ENCODE data around the gene WSCD2.

The WSCD2 gene

DNA sequence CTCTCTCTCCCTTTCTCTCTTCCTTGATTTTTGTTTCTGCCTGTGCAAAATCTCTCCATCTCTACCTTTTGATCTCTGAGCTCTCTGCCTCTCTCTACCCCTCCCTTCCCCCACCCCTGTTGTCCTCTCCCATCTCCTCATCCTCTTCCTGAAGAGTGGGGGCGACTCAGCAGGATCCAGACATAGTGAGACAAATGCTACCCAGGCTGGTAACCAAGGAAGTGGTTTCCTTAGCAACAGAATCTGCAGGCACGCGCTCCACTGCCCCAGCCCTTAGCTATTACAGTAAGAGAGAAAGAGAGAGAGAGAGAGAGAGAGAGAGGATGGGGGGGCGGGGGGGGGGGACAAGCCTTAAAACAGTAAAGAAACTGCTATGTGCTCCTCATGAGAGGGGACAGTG is 124.5 kb downstream of the WSCD2 start:
- H3K27me3 ChIP-seq (ENCODE audit: insufficient read depth, poor library complexity, severe bottlenecking): peaks cover 8% of the 10 kb centered on the region
- no peak overlapping the region for H3K4me3 ChIP-seq (ENCODE audit: severe bottlenecking)
- DNase-seq (ENCODE audit: low spot score) (no peak), ATAC-seq (ENCODE audit: low read depth) (no peak)
- H3K4me1 ChIP-seq (ENCODE audit: insufficient read depth, poor library complexity, severe bottlenecking): no peaks in the 10 kb centered on the region
- H3K9me3 ChIP-seq (ENCODE audit: severe bottlenecking): no peaks in the 10 kb centered on the region
- TF ChIP-seq, protein P1, sequence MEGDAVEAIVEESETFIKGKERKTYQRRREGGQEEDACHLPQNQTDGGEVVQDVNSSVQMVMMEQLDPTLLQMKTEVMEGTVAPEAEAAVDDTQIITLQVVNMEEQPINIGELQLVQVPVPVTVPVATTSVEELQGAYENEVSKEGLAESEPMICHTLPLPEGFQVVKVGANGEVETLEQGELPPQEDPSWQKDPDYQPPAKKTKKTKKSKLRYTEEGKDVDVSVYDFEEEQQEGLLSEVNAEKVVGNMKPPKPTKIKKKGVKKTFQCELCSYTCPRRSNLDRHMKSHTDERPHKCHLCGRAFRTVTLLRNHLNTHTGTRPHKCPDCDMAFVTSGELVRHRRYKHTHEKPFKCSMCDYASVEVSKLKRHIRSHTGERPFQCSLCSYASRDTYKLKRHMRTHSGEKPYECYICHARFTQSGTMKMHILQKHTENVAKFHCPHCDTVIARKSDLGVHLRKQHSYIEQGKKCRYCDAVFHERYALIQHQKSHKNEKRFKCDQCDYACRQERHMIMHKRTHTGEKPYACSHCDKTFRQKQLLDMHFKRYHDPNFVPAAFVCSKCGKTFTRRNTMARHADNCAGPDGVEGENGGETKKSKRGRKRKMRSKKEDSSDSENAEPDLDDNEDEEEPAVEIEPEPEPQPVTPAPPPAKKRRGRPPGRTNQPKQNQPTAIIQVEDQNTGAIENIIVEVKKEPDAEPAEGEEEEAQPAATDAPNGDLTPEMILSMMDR (IDR thresholded peaks at IDR 0.05; ENCODE audit: poor library complexity, severe bottlenecking): no peak
- H3K27ac ChIP-seq (ENCODE audit: poor library complexity, severe bottlenecking): no peak overlapping the region
- H3K36me3 ChIP-seq (ENCODE audit: low read depth): no peaks in the 10 kb centered on the region

DNA sequence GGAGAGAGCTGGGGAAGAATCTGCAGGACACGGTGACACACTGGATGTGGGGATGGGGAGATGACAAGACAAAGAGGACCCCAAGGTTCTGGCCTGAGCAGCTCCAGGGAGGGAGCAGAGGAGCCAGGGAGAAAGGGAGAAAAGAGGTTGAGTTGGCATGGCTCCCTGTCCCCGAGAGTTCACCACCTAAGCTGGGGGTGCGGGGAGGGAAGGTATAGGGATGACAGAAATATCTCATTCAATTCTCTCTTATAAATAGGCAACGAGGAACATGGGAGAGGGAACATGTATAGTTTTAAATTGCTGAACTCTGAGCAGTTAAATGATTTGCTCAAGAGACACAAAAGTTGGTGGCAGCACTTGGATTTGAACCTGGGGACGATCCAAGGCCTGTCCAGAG is 124.9 kb downstream of the WSCD2 start:
- no peak for DNase-seq (ENCODE audit: low spot score)
- no peak overlapping the region for H3K4me3 ChIP-seq (ENCODE audit: severe bottlenecking)
- H3K9me3 ChIP-seq (ENCODE audit: severe bottlenecking): no peaks in the 10 kb centered on the region
- ATAC-seq (ENCODE audit: low read depth): no peak
- H3K4me1 ChIP-seq (ENCODE audit: insufficient read depth, poor library complexity, severe bottlenecking): no peaks in the 10 kb centered on the region
- H3K27ac ChIP-seq (ENCODE audit: poor library complexity, severe bottlenecking): no peak overlapping the region
- no peaks in the 10 kb centered on the region for H3K36me3 ChIP-seq (ENCODE audit: low read depth)
- TF ChIP-seq, protein P1 (IDR thresholded peaks at IDR 0.05; ENCODE audit: poor library complexity, severe bottlenecking): no peak
- H3K27me3 ChIP-seq (ENCODE audit: insufficient read depth, poor library complexity, severe bottlenecking): peaks cover 8% of the 10 kb centered on the region

DNA sequence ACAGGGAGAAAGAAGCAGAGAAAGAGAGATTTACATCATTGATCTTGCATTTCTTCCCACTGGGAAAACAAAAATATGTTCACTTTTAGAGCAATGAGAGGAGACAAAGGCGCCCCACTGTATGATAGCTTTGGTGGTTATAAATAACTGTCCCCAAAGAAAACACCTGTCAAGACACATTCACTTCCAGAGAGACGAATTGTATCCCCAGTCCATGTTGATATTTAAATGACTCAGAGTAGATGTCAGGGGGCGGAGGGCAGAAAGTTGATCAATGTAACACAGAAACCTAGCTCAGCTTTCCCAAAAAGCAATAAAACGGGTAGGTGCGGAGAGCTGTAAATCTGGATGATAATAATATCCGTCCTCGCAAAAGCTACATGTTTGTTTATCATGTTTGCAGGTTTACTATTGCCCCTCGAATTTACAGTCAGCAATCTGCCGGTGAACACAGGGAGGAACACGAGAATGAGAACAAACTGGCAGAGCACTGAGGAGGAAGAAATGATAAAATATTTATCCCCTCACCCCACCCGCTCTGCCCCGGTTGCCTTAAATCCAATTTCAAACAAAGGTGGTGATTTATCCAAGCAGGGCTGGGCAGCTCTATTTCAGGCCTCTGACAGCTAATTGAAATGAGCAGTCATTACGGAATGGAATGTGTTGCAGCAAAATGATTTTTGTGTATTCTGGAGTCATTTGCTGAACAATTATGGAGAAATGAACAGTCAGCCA is 125.6 kb downstream of the WSCD2 start:
- Histone ChIP-seq H3K9me3 (ENCODE audit: severe bottlenecking) (no peaks in the 10 kb centered on the region), H3K4me1 (ENCODE audit: insufficient read depth, poor library complexity, severe bottlenecking) (no peaks in the 10 kb centered on the region), H3K27me3 (ENCODE audit: insufficient read depth, poor library complexity, severe bottlenecking) (peaks cover 8% of the 10 kb centered on the region), H3K27ac (ENCODE audit: poor library complexity, severe bottlenecking) (no peak overlapping the region), H3K36me3 (ENCODE audit: low read depth) (no peaks in the 10 kb centered on the region), H3K4me3 (ENCODE audit: severe bottlenecking) (no peak overlapping the region)
- no peak for DNase-seq (ENCODE audit: low spot score)
- TF ChIP-seq, protein P1 (IDR thresholded peaks at IDR 0.05; ENCODE audit: poor library complexity, severe bottlenecking): no peak
- ATAC-seq (ENCODE audit: low read depth): no peak

DNA sequence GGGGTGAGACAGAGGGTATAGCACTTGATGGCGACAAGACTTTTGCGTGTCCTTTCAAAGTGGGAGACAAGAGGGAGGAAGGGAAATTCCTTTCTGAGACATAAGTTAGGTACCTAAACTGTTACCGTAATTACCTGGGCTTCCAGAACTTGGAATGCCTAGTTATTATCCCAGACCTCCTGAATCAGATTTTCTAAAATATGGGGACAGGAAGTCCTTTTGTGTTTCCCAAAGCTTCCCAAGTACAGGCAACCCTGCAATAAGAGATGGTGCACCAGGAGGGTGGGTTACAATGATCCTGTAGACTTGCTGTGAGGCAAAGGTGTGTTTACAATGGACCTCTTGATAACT is 126.1 kb downstream of the WSCD2 start:
- no peak overlapping the region for H3K27ac ChIP-seq (ENCODE audit: poor library complexity, severe bottlenecking)
- TF ChIP-seq, protein P1 (IDR thresholded peaks at IDR 0.05; ENCODE audit: poor library complexity, severe bottlenecking): no peak

DNA sequence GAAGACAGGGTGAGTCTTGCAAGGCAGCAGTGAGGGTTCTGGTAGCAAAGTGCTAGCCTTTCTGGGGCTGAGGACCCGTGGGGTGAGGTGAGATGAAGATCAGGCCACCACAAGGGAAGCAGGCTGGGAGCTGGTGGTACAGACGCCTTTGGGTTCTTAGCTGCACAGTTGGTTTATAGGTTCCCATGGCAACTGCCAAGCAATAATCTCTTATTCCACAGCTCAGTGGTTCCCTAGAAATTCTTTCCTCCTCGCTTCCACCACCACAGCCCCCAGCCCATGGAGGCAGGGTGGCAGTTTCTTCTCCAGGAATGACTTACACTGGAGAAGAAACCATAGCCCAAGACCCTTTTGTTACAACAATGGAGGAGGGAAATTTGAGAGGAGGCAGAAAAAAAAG is 127.9 kb downstream of the WSCD2 start:
- ATAC-seq (ENCODE audit: low read depth) (no peak), DNase-seq (ENCODE audit: low spot score) (no peak)
- H3K36me3 ChIP-seq (ENCODE audit: low read depth): no peaks in the 10 kb centered on the region
- H3K4me3 ChIP-seq (ENCODE audit: severe bottlenecking): no peak overlapping the region
- TF ChIP-seq, protein P1 (IDR thresholded peaks at IDR 0.05; ENCODE audit: poor library complexity, severe bottlenecking): no peak
- H3K27ac ChIP-seq (ENCODE audit: poor library complexity, severe bottlenecking): no peak overlapping the region
- peaks cover 8% of the 10 kb centered on the region for H3K27me3 ChIP-seq (ENCODE audit: insufficient read depth, poor library complexity, severe bottlenecking)
- H3K9me3 ChIP-seq (ENCODE audit: severe bottlenecking): peaks cover 5% of the 10 kb centered on the region
- no peaks in the 10 kb centered on the region for H3K4me1 ChIP-seq (ENCODE audit: insufficient read depth, poor library complexity, severe bottlenecking)

More for the DNA sequence above, 126.1 kb downstream of the WSCD2 start:
- no peak for DNase-seq (ENCODE audit: low spot score)
- Histone ChIP-seq H3K9me3 (ENCODE audit: severe bottlenecking) (no peaks in the 10 kb centered on the region), H3K4me1 (ENCODE audit: insufficient read depth, poor library complexity, severe bottlenecking) (no peaks in the 10 kb centered on the region), H3K4me3 (ENCODE audit: severe bottlenecking) (no peak overlapping the region), H3K36me3 (ENCODE audit: low read depth) (no peaks in the 10 kb centered on the region), H3K27me3 (ENCODE audit: insufficient read depth, poor library complexity, severe bottlenecking) (peaks cover 8% of the 10 kb centered on the region)
- ATAC-seq (ENCODE audit: low read depth): no peak

Measured in RWPE2 (cell line).